ELF-1 (cell line): Measurements from ENCODE around the gene FLT1.

ENCODE experiments used
- DNase-seq: peaks from one replicate; pipeline ENCODE4 v3.0.0-alpha.2; 2016; ENCODE audit warnings: low read depth, low spot score

The FLT1 gene

DNA sequence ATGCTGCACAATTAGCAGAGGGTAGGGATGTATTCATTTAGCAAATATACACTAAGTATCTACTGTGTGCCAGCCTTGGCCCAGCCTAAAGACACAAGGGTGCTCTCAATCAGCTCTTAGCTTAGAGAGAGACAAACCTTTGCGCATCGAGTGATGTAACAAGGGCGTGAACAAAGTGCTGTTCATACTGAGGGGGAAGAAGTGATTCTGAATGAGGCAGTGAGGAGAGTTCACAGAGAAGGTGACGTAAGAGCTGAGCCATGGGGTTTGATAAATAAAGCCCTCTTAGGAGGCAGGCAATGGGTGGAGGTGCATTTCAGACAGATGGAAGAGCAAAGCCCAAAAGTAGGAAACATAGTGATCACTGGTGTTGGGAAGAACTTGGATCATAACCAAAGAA, 68.5 kb downstream of the FLT1 start:
- no peak for DNase-seq

DNA sequence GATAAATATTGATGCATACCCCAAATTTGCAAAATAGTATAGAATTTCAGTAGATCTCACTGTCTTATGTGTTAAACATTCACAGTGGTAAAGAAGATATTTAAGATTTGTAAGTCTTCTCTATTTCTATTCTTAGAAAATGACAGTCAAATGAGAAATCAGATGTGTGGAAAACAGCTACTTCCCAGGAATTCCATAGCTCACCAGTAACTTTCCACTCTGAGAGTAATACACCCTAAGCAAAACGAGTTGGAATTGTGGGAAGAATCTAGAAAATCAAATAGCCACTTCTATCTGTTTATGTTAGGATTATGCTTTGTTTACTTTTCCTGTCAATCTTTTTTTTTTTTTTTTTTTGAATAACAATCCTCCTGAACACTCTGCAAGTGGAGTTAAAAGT, 69.1 kb downstream of the FLT1 start:
- no peak for DNase-seq

DNA sequence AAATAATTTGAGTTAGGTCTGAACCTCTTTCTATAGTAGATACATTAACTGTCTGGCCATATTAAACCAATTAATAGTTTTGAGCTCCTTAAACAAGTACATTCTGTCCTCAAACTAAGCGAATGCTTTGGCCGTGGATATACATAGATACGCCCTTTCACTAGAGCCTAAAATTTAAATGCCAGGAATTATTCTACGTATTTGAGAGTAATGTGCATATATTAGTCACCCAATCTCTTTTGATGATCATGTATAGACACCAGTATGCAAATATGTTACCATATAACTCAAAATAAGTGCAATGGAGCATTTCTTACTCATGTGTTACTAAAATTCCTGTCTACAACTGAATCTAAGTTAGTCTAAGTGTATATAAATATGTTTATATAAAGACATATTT, 70.4 kb downstream of the FLT1 start:
- DNase-seq = no peak

DNA sequence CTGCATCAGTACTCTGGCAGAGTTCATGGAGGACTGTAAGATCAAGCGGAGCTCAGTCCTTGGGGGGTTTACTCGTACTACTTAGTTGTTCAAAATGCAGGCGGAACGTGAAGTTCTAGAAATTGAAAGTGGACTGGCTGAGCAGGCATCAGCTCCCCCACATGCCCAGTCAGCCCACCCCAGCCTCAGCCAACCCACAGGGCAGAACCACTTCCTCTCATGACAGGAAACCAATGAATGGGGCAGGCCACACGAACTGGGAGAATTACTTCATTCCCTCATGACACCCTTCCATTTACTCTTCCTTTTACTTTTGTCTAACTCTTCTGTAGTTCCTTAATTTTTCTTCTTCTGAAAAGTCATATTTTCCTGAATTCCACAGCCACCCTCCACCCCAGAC, 71.9 kb downstream of the FLT1 start:
- DNase-seq = no peak

DNA sequence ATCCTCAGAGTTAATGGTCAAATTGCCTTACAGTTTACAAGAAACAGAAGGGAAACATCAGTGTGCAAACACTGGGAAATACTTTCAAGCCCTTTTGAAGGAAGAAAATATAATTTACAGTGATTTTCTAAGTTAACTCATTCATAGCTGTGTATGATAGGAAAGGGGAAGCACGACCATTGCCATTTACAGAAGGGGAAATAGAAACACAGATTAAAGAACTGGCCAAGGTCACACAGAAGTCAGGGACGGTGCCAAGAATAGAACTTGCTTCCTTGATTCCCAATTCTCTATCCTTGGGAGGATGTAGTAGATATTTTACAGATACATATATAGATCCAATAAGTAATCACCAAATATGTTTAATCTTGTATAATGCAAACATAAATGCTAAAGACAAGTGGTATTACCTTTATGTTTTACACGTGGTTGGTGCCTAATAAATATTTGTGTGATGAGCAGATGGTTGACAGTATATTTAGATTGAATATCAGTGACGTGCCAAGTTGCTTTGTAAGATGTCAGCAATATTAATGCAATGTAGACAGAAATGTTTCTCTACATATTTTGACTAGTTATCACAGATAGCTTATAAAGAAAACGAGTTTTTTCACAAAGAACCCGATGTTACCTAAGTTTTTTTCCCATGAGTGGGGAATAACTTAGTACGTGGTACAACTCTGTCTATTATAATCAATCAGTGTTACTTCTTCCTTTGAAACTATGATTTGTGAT, 73.1 kb downstream of the FLT1 start:
- no peak for DNase-seq

DNA sequence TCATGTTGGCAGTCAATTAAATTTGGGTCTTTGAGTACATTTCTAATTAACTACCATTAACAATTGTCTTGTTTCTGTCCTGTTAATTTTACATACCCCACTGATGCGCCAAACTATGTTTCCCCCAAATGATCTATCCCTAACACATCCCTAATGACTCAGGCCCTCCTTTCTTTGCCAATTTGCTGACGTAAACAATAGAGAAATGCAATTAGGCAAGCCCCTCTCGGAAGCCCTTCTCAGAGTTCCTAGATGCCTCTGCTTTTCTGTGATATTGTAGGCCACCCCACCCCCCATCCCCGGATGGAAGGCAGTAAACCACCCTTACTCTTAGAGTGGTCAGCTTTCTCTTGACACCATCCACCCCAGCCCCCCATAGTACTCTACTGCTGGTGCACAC, 74.2 kb downstream of the FLT1 start:
- no peak for DNase-seq

DNA sequence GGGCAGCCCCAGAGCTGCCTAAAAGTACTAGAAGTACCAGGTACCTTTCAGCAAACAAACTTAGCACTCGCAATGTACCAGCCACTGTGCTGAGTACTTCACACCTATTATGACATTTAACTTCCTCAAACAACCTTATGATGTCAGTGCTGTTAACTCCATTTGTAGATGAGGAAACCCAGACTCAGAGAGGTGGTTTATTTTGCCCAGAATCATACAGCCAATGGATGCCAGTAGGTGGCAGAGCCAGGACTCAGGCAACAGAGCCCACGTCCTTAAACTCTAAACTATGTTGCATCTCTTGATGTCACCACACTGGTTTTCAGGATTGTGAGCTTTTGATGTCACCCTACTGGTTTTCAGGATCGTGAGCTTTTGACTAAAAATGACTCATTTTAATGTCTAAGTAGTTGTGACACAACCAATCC, 78.9 kb downstream of the FLT1 start:
- no peak for DNase-seq

DNA sequence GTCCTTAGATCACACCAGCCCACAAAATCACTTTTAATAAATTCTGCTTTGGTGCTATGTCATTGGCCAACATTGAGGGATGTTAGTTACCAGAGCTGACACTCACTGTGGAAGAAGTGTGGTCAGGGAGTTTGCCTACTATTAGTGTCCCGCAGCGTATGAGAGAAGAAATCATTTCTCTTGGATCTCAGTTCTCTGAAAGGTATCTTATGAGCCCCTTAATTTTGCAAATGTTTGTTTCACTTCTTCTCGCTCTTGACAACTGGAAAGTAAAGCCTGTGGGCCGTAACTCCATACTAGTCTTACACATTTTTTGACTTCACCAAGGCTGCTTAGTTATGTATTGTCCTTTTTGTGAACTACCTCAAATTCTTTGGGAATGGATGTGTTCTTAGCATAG, 80.9 kb downstream of the FLT1 start:
- no peak for DNase-seq

DNA sequence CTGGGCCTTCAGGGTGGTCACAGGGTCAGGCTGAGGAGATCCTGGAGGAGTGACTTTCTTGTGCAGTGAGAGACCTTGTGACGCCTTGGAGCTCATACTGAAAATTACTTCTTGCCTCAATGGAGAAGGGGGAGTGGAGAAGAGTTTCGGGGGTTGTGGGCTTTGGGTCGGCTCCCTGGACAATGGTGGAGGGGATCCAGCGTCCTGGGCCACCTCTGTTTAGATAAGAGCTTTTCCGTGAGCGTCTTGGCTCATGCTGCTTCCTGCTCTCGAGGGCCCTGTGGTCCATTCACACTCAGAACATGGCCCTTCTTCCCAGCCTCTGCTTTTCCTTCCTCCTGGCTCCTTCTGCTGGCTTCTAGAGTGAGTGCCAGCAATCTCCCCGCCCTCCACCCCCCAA, 81.9 kb downstream of the FLT1 start:
- no peak for DNase-seq

DNA sequence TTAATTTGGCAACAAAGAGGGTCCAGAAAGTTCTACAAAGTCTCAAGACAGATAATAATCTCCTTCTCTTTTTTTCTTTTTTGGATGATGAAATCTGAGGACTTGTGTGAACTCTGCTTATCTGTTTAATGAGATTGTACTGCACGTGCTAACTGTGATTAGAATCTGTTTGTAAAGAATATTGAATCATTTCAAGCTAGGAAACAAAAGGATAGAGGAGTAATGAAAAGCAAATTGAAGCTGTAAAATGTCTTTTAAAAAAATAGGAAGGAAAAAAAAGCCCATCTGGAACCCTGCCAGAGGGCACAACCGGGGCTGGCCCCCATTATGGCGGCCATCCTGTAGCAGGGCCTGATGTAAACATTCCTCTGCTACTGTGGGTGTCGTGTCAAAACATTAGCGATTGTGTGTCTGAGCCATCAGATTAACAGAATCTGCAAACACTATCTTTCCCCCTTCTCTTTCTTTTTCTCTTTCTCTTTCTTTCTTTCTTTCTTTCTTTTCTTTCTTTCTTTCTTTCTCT, 83.0 kb downstream of the FLT1 start:
- no peak for DNase-seq

DNA sequence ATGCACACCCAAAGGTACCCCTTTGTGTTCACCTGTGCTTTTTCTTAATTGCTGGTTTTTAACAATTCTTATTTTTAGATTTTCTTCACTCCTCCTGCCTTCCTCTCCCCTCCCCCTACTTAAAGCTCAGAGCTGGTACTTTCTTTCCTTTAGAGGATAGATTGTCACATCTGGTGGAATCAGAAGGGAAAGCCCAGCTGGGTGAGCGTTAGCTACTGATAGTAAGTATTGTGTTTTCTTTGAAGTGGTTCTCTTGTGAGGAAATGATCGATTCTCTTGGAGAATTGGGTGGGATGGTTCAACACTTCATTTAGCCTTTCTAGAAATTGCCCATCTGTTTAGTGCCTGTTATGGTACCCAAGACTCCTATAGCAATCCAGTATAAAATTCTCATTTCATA, 84.8 kb downstream of the FLT1 start:
- no peak for DNase-seq

DNA sequence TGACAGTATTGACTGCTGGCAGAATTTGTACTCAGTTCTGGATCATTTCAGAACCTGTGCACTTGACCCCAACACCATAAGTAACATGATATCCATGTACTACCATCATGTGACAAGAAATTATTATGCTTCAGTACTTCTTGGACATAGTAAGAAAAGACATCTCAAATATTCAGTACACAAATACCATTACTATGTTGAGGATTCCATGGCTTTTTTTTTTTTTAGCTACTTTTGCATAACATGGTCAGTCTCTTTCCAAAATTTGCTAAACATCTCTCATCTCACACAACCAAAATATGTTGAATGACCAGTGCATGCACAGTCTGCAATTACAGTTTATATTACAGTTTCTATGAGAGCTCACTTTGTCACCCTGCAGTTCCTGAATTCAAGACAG, 85.3 kb downstream of the FLT1 start:
- DNase-seq = no peak

DNA sequence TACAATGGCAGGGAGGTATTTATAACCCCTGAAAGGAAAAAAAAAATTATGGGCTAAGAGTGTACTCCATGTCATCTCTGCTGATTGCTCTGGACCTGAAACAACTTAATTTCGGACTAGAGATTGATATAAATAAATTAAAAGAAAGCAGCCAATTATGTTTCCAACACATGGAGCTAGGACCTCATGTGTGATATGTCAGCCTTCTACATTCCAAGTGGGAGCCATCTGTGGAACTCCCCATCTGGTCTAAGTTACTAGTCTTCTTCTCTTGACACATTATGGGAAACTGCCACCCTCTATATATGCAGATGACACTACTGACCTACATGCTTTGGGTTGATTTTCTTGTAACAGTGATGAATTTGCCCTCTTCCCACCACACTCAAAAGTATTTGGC, 86.1 kb downstream of the FLT1 start:
- no peak for DNase-seq

DNA sequence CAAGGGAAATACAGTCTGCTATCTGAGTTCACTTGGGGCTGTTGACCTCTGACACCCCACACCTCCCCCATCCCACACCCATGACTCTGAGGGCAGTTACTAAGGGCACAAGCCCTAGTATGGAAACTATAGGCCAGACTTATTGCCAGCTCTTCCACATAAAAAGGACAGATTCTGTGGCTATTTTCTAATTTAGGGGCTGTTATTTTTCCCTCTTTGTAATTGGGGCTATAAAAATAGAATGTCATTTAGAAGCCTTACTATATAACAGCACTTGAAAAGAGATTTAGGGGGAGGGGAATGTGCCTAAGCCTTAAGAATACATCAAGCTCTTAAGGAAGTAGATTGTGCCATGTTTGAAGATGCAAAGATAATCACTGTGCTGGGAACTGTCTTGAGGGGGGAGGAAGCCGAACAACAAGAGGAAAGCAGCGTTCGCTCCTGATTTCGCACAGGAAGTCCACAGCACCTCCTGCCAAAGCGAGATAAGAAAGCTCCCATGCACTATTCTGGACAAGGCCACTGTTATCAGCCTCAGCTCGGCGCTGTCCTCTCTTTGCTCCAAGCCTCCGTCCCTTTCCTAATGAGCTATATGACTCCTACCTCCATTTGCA, 86.6 kb downstream of the FLT1 start:
- DNase-seq = peak; percentile 56

DNA sequence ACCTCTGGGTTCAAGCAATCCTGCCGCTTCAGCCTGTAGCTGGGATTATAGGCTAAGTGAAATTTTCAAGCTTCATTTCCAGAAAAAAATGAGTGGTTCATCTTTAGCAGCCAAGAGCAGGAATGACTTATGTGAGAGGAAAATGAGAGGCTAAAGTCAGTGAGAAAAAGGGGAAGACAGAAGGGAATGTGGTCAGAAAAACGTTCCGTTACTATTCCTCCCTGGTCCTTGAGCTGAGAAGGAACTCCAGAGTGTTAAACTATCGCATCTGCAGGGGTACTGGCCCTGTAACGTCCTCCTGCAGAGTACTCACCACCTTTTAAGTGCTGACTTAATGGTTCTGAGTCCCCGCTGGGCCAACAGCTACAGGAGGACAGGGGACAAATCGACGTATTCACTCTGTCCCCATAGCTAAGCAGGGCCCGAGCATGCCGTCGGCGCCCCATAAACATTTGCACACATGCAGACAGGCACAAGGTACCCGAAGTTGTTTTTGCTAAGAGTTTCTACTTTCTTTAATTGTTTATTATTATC, 88.1 kb downstream of the FLT1 start:
- DNase-seq = no peak

DNA sequence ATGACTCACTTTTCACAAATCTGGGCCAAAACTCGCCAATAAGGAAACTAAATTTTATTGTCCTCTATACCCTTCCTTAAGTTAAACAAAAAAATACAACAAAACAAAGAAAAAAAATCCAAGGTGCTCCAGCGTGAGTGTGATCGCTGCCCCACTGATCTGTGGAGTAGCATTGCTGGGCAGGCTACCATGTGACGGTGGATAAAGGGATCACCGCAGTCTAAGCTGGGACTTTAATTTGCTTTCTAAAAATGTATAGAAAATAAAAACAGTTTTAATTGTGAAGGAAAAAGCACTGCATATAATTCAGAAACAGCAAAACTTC, 92.9 kb downstream of the FLT1 start:
- no peak for DNase-seq

DNA sequence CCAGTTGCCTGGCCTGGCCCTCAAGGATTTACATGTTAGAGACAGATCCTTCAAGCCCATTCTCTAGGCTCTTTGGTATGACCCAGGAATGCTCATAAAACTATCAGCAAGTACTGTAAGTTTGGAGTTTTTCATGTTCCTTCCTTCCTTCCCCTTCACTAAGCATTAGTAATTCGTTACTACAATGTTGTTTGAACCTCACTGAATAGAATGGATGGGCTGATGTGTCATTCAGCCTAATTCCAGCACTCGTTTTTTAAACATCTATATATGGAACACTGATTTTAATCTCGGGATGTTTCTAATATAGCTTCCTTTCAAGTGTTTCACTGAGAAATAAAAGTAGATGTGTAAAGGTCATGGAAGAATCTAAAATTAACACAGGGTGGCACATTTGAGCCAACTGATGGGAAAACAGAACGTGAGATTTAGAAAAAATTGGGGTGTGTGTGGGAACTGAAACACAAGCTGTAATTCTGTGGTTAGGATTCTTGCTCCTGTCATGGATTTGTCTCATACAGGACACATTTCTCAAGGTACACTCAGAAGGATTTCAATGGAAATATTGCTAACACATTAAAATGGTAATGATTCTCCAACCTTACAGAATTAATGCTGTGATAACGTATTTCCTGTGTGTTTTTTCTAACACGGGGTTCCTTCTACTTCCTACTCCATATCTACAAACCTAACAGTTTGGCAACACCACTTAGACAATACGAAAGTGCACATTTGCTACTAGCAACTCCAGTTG, 93.4 kb downstream of the FLT1 start:
- no peak for DNase-seq

DNA sequence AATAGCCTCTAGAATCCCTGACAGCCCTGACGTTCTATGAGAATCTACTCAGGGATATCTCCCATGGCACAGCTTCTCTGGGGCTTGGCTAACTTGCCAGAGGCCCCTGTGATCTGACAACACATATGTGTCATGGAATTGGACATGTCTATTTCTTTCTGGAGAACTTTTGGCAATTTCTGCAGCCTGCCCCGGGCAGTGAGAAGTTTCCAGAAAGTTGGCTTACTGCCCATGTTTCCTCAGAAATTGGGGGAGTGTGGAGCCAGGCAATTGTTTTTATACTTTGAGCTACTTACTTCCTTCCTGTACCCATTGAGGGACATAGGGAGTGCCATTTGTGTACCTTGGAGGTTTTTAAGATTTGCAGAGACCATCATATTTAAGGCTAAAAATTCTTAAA, 98.9 kb downstream of the FLT1 start:
- no peak for DNase-seq

DNA sequence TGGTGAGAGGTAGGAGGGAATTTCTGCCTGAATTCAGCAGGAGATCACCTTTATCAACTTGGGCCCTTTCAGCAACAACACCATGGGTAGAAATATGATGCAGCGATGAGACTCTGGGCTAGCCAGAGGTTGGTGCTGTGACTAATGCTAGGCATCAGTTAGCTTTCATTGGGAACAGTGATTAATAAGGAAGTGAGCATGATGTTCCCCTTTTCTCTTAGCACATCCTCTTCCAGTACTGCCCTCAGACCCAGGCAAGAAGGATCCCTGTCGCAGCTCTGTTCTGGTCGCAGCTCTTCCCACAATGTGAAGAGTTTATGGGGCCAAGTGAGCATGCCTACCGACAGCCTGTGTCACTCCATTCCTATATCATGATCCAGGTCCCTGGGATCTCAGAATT, 100.5 kb downstream of the FLT1 start:
- no peak for DNase-seq

DNA sequence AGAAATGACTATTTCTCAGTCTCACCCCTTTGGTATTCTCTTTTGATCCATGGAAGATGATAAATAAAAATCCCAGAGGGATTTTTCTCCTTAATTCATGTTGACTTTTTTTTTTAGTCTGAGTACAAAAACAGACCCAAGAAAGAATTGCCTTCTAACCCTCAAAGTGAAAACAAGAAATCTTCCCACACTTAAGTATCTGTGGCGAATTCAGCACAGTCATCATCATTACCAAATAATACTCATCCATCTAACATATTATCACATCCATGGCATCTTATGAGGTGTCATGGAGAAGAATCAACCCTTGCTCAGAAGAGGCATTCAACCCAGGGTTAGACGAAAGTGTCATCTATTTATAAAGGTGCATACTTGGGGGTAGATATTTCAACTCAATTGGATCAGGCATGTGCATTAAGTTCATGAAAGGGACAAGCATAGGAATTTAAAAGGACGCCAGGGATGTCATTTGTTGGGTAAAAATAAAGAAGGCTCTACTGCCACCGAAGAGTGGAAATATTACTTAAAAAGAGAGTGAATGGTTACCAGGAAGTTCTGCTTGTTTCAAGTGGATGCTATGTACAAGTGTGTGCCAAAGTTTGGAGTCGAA, 101.9 kb downstream of the FLT1 start:
- no peak for DNase-seq

DNA sequence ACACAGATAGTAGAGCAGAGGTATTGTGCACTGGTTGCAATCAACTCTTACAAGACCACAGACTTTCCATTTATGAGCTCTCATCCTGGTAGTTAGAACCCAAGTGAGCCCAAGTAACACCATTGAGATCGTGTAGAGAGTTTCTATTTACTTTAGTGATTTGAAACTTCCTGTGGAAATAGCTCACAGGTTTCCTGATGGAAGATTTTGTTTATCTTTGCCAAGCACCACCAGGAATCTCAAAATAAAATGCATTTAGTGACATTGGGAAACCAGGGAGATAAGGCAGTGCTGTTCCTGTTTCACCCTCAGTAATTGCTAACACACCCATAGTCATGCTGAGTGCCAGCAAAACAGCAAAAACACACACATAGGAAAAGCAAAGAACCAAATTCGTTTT, 102.5 kb downstream of the FLT1 start:
- DNase-seq = no peak
